ENCODE results near the gene SLC26A11. TPM values are rescaled to one million over a fixed set of nuclear protein-coding genes. Genes with fewer than 3 reads are reported as not detected.

SLC26A11 gene
- total and polyA plus RNA-seq, 2 of the 13 experiments (the other 11 are each of a cell fraction or from before 2014, with no cell fraction given), result 8.7 to 13.2 TPM

GRCh38 chr17:80261159-80261894, 41.1 kb downstream of the SLC26A11 start (continued):
- peak; percentile 86 for TF ChIP-seq RERE (CRISPR knock-in tag; IDR thresholded peaks at IDR 0.05; ENCODE audit: low read depth)
- no peak; the same call in 1 of the 2 replicates for TF ChIP-seq ZNF280B (CRISPR knock-in tag; IDR thresholded peaks at IDR 0.05; ENCODE audit: borderline replicate concordance)
- TF ChIP-seq DR1 (CRISPR knock-in tag; IDR thresholded peaks at IDR 0.05), result 0 out of 2 replicates have a peak, but pooled peaks have one; percentile 39
- no peak for TF ChIP-seq ZNF382 (CRISPR knock-in tag; IDR thresholded peaks at IDR 0.05; ENCODE audit: borderline replicate concordance)
- no peak for TF ChIP-seq ZNF33A (CRISPR knock-in tag; IDR thresholded peaks at IDR 0.05; ENCODE audit: borderline replicate concordance)
- TF ChIP-seq TRIM22 (IDR thresholded peaks at IDR 0.05), result no peak
- no peak; the same call in 1 of the 2 replicates for TF ChIP-seq ZBTB8A (CRISPR knock-in tag; IDR thresholded peaks at IDR 0.05; ENCODE audit: borderline replicate concordance, low read depth)
- TF ChIP-seq ZNF143 (CRISPR knock-in tag; IDR thresholded peaks at IDR 0.05), result 0 out of 2 replicates have a peak, but pooled peaks have one; percentile 33
- no peak for TF ChIP-seq IRX3 (CRISPR knock-in tag; IDR thresholded peaks at IDR 0.05; ENCODE audit: borderline replicate concordance, low read depth)
- TF ChIP-seq ETV5 (CRISPR knock-in tag; IDR thresholded peaks at IDR 0.05; ENCODE audit: borderline replicate concordance), result peak; percentile 91
- TF ChIP-seq ZNF768 (CRISPR knock-in tag; IDR thresholded peaks at IDR 0.05), result no peak
- TF ChIP-seq TOE1 (CRISPR knock-in tag; IDR thresholded peaks at IDR 0.05), result no peak
- peak; percentile 67 for TF ChIP-seq RBM22 (optimal IDR thresholded peaks at IDR 0.05; ENCODE audit: low read length)
- TF ChIP-seq ZNF816 (CRISPR knock-in tag; IDR thresholded peaks at IDR 0.05; ENCODE audit: borderline replicate concordance), result 0 out of 2 replicates have a peak, but pooled peaks have one; percentile 18
- TF ChIP-seq ZNF670 (CRISPR knock-in tag; IDR thresholded peaks at IDR 0.05; ENCODE audit: borderline replicate concordance), result peak; percentile 94
- peak; percentile 60 for TF ChIP-seq ZBTB33 (CRISPR knock-in tag; IDR thresholded peaks at IDR 0.05)
- peak; percentile 66 for TF ChIP-seq AGO1 (IDR thresholded peaks at IDR 0.05; ENCODE audit: low read depth, low read length, poor library complexity, severe bottlenecking)
- TF ChIP-seq PPARG (CRISPR knock-in tag; conservative IDR thresholded peaks at IDR 0.05), result peak; percentile 79

All from HepG2 (cell line).